Measurements from ENCODE around the gene TBCD.

- TF ChIP-seq HDAC2 (IDR thresholded peaks at IDR 0.05) (no peak), CTCF (IDR thresholded peaks at IDR 0.05) (no peak), GATA3 (IDR thresholded peaks at IDR 0.05; ENCODE audit: borderline replicate concordance) (no peak), BCL3 (IDR thresholded peaks at IDR 0.05) (no peak)
Measured at GRCh38 chr17:82831818-82832200, 79.9 kb downstream of the TBCD start.
